K562 (cell line): ENCODE measurements around the gene LPGAT1. TPM values are rescaled to one million over a fixed set of nuclear protein-coding genes. Genes with fewer than 3 reads are reported as not detected.

ENCODE experiments used
- ATAC-seq: fragments of 200-7000 bp; cut with Tn5 transposase; 3 replicates; pipeline ENCODE4 v1.9.1; 2020; ENCODE audit warnings: moderate library complexity
- BruUV-seq: library from RNA; stranded (reverse); fragments of 400-500 nt; replicated peaks from 2 replicates; lab custom pipeline; 2021; lab: Mats Ljungman, UMichigan
- CTCF ChIA-PET: fragments of 300-600 bp; formaldehyde crosslinking; extraction: SDS; loops from one replicate; lab custom pipeline; 2021; ENCODE audit warnings: low intra/inter-chr PET ratio; lab: Yijun Ruan, JAX
- POLR2A ChIA-PET: fragments of 300-600, 350-650 bp; sonication (Branson Sonifier 250); formaldehyde crosslinking; extraction: SDS; loops from one replicate; lab custom pipeline; 2021; ENCODE audit warnings: antibody characterized with exemption, inconsistent platforms; lab: Yijun Ruan, JAX
- DNase-seq, 4 experiments: peaks; one replicate each; pipeline versions ENCODE4 v3.0.0 to v3.0.0-alpha.2; 2011 to 2018; ENCODE audit warnings: low spot score in 3 of 4, mixed read lengths in 3 of 4; ENCODE audit errors: extremely low read depth in 1 of 4
- FAIRE-seq: peaks from 2 replicates; lab custom pipeline; 2011; peaks lifted over from hg19 to GRCh38; lab: Jason Lieb, UNC
- H2AFZ ChIP-seq: 2 replicates; pipeline ENCODE4 v1.6.0; 2011; ENCODE audit warnings: low read depth, low read length, control low read depth, inconsistent platforms
- H3K27ac ChIP-seq: fragments of 200-600 bp; 3 replicates; pipeline ENCODE4 v1.8.0; 2011; ENCODE audit warnings: low read depth, mild to moderate bottlenecking, control low read depth, inconsistent platforms, low read length, moderate library complexity, mixed read lengths; ENCODE audit errors: extremely low read depth
- H3K27me3 ChIP-seq, 2 experiments: fragments of 300-600 bp in 1 of 2; 2 replicates in 1 of 2; 3 replicates in 1 of 2; pipeline versions ENCODE4 v1.6.0 to v1.8.0; 2011; ENCODE audit warnings: inconsistent platforms in 2 of 2, low read length in 2 of 2, mild to moderate bottlenecking in 1 of 2, mixed read lengths in 1 of 2, moderate library complexity in 1 of 2; ENCODE audit not compliant: control insufficient read depth in 2 of 2, insufficient read depth in 2 of 2
- H3K36me3 ChIP-seq: fragments of 300-600 bp; 3 replicates; pipeline ENCODE4 v1.8.0; 2011; ENCODE audit warnings: mild to moderate bottlenecking, low read length, inconsistent platforms; ENCODE audit not compliant: control insufficient read depth, insufficient read depth
- H3K4me1 ChIP-seq, 2 experiments: fragments of 200-600 bp in 1 of 2; replicated peaks in 1 of 2; 2 replicates in 1 of 2; 3 replicates in 1 of 2; pipeline versions ENCODE4 v1.5.1 to v1.8.0; 2011; ENCODE audit warnings: inconsistent platforms in 2 of 2, low read length in 2 of 2, mild to moderate bottlenecking in 1 of 2, mixed read lengths in 1 of 2, moderate library complexity in 1 of 2; ENCODE audit not compliant: control insufficient read depth in 2 of 2, insufficient read depth in 2 of 2
- H3K4me2 ChIP-seq: 2 replicates; pipeline ENCODE4 v1.6.1; 2011; ENCODE audit warnings: low read length, control low read depth, inconsistent platforms, mixed read lengths; ENCODE audit not compliant: insufficient read depth
- H3K4me3 ChIP-seq: fragments of 200-600 bp; sonication (generic), shearing (Covaris generic); 2 replicates; pipeline ENCODE4 v1.5.1; 2016; ENCODE audit warnings: control low read depth, inconsistent platforms
- H3K79me2 ChIP-seq: fragments of 200-600 bp; 3 replicates; pipeline ENCODE4 v1.8.0; 2011; ENCODE audit warnings: low read length, inconsistent platforms; ENCODE audit not compliant: control insufficient read depth, insufficient read depth
- H3K9ac ChIP-seq, 2 experiments: 2 replicates each; pipeline versions ENCODE4 v1.6.0 to v1.6.1; 2011; ENCODE audit warnings: low read depth in 2 of 2, low read length in 2 of 2, control low read depth in 1 of 2, inconsistent platforms in 1 of 2, mild to moderate bottlenecking in 1 of 2, mixed read lengths in 1 of 2; ENCODE audit not compliant: insufficient read depth in 1 of 2
- H3K9me1 ChIP-seq: one replicate; pipeline ENCODE4 v1.6.0; 2011; ENCODE audit warnings: inconsistent platforms, mild to moderate bottlenecking, low read length, moderate library complexity; ENCODE audit not compliant: control insufficient read depth, insufficient read depth
- H3K9me3 ChIP-seq: replicated peaks from 2 replicates; pipeline ENCODE4 v1.5.1; 2011; ENCODE audit warnings: low read depth, low read length, inconsistent platforms; ENCODE audit not compliant: control insufficient read depth, insufficient read depth
- H4K20me1 ChIP-seq: replicated peaks from 2 replicates; pipeline ENCODE4 v1.6.1; 2011; ENCODE audit warnings: low read length, inconsistent platforms, mixed read lengths; ENCODE audit not compliant: control insufficient read depth, insufficient read depth
- ARHGAP35 ChIP-seq: fragments of 450-650 bp; IDR thresholded peaks from 2 replicates; pipeline ENCODE4 v1.6.1; 2018; ENCODE audit not compliant: partially characterized antibody
- CHD1 ChIP-seq: fragments of 200-600 bp; sonication (generic); IDR thresholded peaks from one replicate; pipeline ENCODE4 v1.6.1; 2012; ENCODE audit warnings: mild to moderate bottlenecking, moderate library complexity, low read length, inconsistent platforms
- GATAD2B ChIP-seq: fragments of 450-650 bp; IDR thresholded peaks from 2 replicates; pipeline ENCODE4 v1.6.1; 2017; ENCODE audit warnings: mild to moderate bottlenecking, borderline replicate concordance
- GTF2A2 ChIP-seq: IDR thresholded peaks from 2 replicates; pipeline ENCODE4 v1.6.1; 2016; ENCODE audit warnings: mild to moderate bottlenecking, missing genetic modification characterization, missing compliant biosample characterization
- HOXB6 ChIP-seq: fragments of 250-450 bp; sonication (Bioruptor Pico); IDR thresholded peaks from 2 replicates; pipeline ENCODE4 v1.5.1; 2022; ENCODE audit warnings: mild to moderate bottlenecking, borderline replicate concordance
- NONO ChIP-seq, 2 experiments: fragments of 200-400 bp in 1 of 2; fragments of 450-650 bp in 1 of 2; formaldehyde crosslinking in 1 of 2; IDR thresholded peaks; 2 replicates each; pipeline ENCODE4 v1.6.1; 2017; ENCODE audit warnings: low read depth in 2 of 2, mild to moderate bottlenecking in 2 of 2, moderate library complexity in 2 of 2, low read length in 1 of 2
- NR2F6 ChIP-seq: fragments of 450-650 bp; formaldehyde crosslinking; IDR thresholded peaks from 2 replicates; pipeline ENCODE4 v1.4.0; 2020; ENCODE audit warnings: mild to moderate bottlenecking
- SMARCC2 ChIP-seq: fragments of 450-650 bp; IDR thresholded peaks from 2 replicates; pipeline ENCODE4 v1.6.1; 2017; ENCODE audit warnings: antibody characterized with exemption, moderate library complexity, mild to moderate bottlenecking, low read depth
- SRF ChIP-seq, 2 experiments: fragments of 250-450, 450-650 bp in 1 of 2; sonication (Bioruptor Pico) in 1 of 2; sonication (generic) in 1 of 2; formaldehyde crosslinking; IDR thresholded peaks; 2 replicates each; pipeline versions ENCODE4 v1.5.0 to v1.5.1; 2020 to 2022; ENCODE audit warnings: mild to moderate bottlenecking in 1 of 2, missing genetic modification reagents in 1 of 2
- WGBS: fragments of 100-300 bp; shearing (Covaris generic); methylation state at CpG from one replicate; pipeline ENCODE4 v1.1.6; 2016; ENCODE audit warnings: low coverage, mixed read lengths; ENCODE audit not compliant: insufficient coverage; ENCODE audit errors: missing lambda C conversion rate; 5-methylcytosine and 5-hydroxymethylcytosine counted together
- in situ Hi-C: fragments of 300-500 bp; cut with MboI; formaldehyde crosslinking; loops from 4 replicates; pipeline ENCODE4 v1.15.0; 2018; ENCODE audit warnings: inconsistent platforms, mixed read lengths
- intact Hi-C: fragments of 100-400 bp; cut with micrococcal nuclease; formaldehyde crosslinking; loops from 2 replicates; pipeline ENCODE4 v1.14.2; 2022
- polyA plus RNA-seq, 8 experiments: library from polyadenylated mRNA; depleted of rRNA in 4 of 8; stranded (reverse) in 5 of 8; unstranded in 3 of 8; fragments of >200 nt; fragmentation: Nextera tagmentation in 2 of 8; fragmentation: Illumina TruSeq in 1 of 8; extraction: Ambion mirVana in 2 of 8; extraction: Trizol in 1 of 8; gene quantifications; 2 replicates each; pipeline versions ENCODE4 v1.2.1 to v1.2.3, GENCODE V29; 2011 to 2014; ENCODE audit warnings: inconsistent platforms in 1 of 8, missing spikeins in 1 of 8
- total RNA-seq, 7 experiments: library from RNA; depleted of rRNA in 6 of 7; stranded (reverse); fragments of >200 nt in 6 of 7; fragmentation: Illumina TruSeq in 2 of 7; extraction: Trizol in 2 of 7; gene quantifications; 2 replicates each; pipeline versions ENCODE4 v1.2.1 to v1.2.3, GENCODE V29; 2011 to 2021; ENCODE audit warnings: low replicate concordance in 1 of 7
- TF ChIP-seq, protein P1 (sequence below): fragments of 250-450 bp; sonication (Bioruptor Pico); IDR thresholded peaks from 2 replicates; pipeline ENCODE4 v1.9.0; 2021; ENCODE audit warnings: mild to moderate bottlenecking, inconsistent platforms
- TF ChIP-seq, protein P2 (sequence below), 2 experiments: IDR thresholded peaks in 1 of 2; conservative IDR thresholded peaks in 1 of 2; 2 replicates each; pipeline ENCODE4 v1.6.1; 2016; ENCODE audit warnings: low read depth in 2 of 2, mild to moderate bottlenecking in 1 of 2, missing compliant biosample characterization in 1 of 2, missing genetic modification characterization in 1 of 2, moderate library complexity in 1 of 2

Gene LPGAT1
- total and polyA plus RNA-seq, 9 of the 15 experiments (the other 6 are each of a cell fraction or from before 2014, with no cell fraction given): 5.7 to 31.4 (median 16.3) TPM

DNA sequence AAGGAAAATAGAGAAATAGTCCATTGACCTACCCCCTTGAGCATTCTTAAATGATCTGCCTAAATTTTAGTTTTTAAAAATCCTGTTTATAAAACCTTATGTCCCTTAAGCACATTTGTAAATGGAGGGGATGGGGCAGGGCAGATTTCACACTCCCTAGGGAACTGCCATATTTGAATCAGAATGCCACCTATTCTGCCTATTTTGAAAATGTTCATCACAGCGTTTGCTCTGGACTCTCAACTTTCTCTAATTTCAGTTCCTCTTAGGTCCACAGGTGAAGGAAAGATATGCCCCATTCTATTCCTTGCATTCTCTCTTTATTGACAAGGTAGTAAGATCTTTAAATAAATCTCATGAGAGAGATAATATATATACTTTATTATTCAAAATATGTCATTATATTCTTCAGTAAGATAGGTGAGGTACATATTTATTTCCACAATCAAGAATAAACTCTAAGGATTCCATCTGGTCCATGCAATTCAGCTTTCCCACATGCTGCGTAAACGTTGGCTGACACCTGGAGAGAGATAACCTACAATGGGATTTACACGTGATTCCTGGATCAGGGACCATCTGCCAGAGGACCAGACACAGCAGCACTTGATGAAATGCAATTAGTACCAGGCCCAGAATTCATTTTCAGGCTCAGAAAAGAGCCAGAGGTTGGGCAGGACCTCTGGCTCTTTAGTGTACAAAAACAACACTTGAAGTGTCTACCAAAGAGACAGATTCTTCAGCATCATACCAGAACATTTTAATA, 1.2 kb upstream of the LPGAT1 start (continued):
- no peak for TF ChIP-seq SRF (CRISPR knock-in tag; IDR thresholded peaks at IDR 0.05)

DNA sequence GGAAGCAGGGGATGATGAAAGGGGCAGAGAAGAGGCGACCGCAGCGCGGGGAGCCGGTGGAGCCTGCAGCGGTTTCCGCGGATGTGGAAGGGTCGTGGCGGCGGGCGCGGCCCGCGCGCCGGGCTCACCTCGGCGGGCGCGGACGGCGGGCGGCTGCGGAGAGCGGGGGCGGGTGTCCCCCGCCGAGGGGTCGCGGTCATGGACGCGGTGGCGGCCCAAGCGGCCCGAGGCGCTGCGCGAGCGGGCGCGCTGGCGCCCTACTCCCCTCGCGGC, 572 bp downstream of the LPGAT1 start:
- BruUV-seq: no TSS peak
- TF ChIP-seq SMARCC2 (no peak), NR2F6 (CRISPR knock-in tag) (no peak), ARHGAP35 (no peak), GTF2A2 (tag) (0 out of 2 replicates have a peak, but pooled peaks have one; percentile 23), NONO (IDR thresholded peaks at IDR 0.05; ENCODE audit: low read depth in 2 of 2, low read length in 1 of 2) (0 out of 4 replicates have a peak, but pooled peaks of 1 of the 2 experiments have one; percentile 25), HOXB6 (no peak), CHD1 (peak; percentile 42), GATAD2B (peak; percentile 54)
- TF ChIP-seq, protein P1, sequence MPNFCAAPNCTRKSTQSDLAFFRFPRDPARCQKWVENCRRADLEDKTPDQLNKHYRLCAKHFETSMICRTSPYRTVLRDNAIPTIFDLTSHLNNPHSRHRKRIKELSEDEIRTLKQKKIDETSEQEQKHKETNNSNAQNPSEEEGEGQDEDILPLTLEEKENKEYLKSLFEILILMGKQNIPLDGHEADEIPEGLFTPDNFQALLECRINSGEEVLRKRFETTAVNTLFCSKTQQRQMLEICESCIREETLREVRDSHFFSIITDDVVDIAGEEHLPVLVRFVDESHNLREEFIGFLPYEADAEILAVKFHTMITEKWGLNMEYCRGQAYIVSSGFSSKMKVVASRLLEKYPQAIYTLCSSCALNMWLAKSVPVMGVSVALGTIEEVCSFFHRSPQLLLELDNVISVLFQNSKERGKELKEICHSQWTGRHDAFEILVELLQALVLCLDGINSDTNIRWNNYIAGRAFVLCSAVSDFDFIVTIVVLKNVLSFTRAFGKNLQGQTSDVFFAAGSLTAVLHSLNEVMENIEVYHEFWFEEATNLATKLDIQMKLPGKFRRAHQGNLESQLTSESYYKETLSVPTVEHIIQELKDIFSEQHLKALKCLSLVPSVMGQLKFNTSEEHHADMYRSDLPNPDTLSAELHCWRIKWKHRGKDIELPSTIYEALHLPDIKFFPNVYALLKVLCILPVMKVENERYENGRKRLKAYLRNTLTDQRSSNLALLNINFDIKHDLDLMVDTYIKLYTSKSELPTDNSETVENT (CRISPR knock-in tag): 0 out of 2 replicates have a peak, but pooled peaks have one; percentile 44
- TF ChIP-seq, protein P2, sequence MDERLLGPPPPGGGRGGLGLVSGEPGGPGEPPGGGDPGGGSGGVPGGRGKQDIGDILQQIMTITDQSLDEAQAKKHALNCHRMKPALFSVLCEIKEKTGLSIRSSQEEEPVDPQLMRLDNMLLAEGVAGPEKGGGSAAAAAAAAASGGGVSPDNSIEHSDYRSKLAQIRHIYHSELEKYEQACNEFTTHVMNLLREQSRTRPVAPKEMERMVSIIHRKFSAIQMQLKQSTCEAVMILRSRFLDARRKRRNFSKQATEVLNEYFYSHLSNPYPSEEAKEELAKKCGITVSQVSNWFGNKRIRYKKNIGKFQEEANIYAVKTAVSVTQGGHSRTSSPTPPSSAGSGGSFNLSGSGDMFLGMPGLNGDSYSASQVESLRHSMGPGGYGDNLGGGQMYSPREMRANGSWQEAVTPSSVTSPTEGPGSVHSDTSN (CRISPR knock-in tag; IDR thresholded peaks at IDR 0.05; ENCODE audit: low read depth): no peak
- TF ChIP-seq, protein P2 (tag; conservative IDR thresholded peaks at IDR 0.05; ENCODE audit: low read depth): no peak

More for the DNA sequence above, 572 bp downstream of the LPGAT1 start:
- no peaks in the 10 kb centered on the region for H3K27me3 ChIP-seq
- in situ Hi-C loops (loop anchor here (5.0 kb wide), 1 partner anchor 133 kb away; no protein-coding TSS in a partner anchor), intact Hi-C loops (loop anchor here (1.0 to 5.0 kb wide), 4 partner anchors 88 to 205 kb away; partner anchors contain the start of genes DTL and INTS7)
- H3K79me2 ChIP-seq: peaks cover 7% of the 10 kb centered on the region; the same call in 1 of the 3 replicates
- peaks cover 18 to 20% of the 10 kb centered on the region in 2 experiments for H3K4me1 ChIP-seq
- H2AFZ ChIP-seq: peak overlapping the region; percentile 98
- under 1% methylated on average over 27 of the region's 45 CpGs for WGBS
- H3K36me3 ChIP-seq: no peaks in the 10 kb centered on the region; the same call in 2 of the 3 replicates
- peak overlapping the region; percentile 76; the same call in 1 of the 3 replicates for H3K27ac ChIP-seq
- H4K20me1 ChIP-seq: no peaks in the 10 kb centered on the region
- H3K4me2 ChIP-seq: peak overlapping the region; percentile 82
- peak overlapping the region; percentile 71 to 93 for H3K9ac ChIP-seq
- ChIA-PET CTCF (interaction anchor here (0.6 to 2.6 kb wide), 6 partner anchors 114 to 823 kb away, joined by 3 to 9 read pairs (median 4); no protein-coding TSS in a partner anchor), POLR2A (interaction anchor here (1.1 kb wide), 1 partner anchor 13 kb away, joined by 4 read pairs; no protein-coding TSS in a partner anchor)
- no peaks in the 10 kb centered on the region for H3K9me3 ChIP-seq
- DNase-seq: no peak
- FAIRE-seq: no peak
- no peaks in the 10 kb centered on the region for H3K9me1 ChIP-seq
- H3K4me3 ChIP-seq: peak overlapping the region; percentile 83
- no peak for ATAC-seq
